H1 (cell line): ENCODE data around the gene CDK5.

Experiments
- BACH1 ChIP-seq: IDR thresholded peaks from 2 replicates; pipeline ENCODE4 v1.6.1; 2012; ENCODE audit warnings: low read length, improper control_type of control experiment
- TEAD4 ChIP-seq: IDR thresholded peaks from 2 replicates; pipeline ENCODE4 v1.6.1; 2012; ENCODE audit warnings: low read depth, low read length, inconsistent platforms, mixed read lengths
- YY1 ChIP-seq: IDR thresholded peaks from 2 replicates; pipeline ENCODE4 v1.6.1; 2011; ENCODE audit warnings: low read depth, mild to moderate bottlenecking, low read length

DNA sequence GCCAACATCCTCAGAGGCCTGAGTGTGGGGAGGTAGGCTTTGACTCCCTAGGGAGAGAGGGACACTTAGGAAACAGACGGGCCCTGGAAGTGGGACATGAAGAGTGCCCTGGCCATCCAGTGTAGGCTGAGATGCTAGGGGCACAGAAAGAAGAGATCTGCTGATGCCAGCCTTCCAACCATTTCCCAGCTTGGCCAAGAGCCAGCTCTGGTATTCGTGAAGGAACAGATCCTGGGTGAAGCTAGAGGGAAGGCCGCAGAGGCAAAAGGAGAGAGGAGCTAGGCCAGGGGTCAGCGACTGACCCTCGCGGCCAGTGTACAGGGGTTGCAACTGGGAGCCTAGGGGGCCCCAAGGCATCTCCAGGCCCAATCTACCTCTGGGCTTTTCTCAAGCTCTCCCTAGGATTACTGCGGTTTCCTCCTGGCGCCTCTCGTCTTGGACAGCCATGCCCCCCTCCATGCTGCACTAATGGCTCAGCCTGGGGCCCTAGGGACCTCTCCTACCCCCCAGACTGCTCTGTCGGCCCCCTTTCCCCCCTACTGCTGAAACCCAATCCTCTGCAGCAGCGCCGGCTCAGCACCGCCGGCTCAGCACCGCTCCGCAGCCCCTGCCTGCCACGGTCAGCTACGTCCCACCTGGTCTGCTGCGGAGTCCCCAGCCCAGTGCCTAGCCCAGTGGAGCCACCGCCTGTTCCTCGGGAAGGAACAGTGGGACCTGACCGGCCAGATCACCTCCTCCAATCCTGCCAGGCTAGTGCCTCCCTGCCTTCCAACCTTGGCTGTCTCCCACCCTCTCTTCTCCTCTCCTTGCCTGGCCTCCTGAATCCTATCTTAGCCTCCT, 9.5 kb downstream of the CDK5 start, which contains the start of gene ASIC3:
- no peak for TF ChIP-seq TEAD4
- no peak for TF ChIP-seq YY1
- TF ChIP-seq BACH1 = no peak
